Panc1 (cell line): ENCODE results near the gene MPPED2. TPM values are rescaled to one million over a fixed set of nuclear protein-coding genes. Genes with fewer than 3 reads are reported as not detected.

Experiments used
- ATAC-seq: fragments of 200-7000 bp; cut with Tn5 transposase; 2 replicates; pipeline ENCODE4 v1.9.1; 2020; ENCODE audit warnings: mild to moderate bottlenecking, moderate library complexity
- BruUV-seq: library from RNA; stranded (reverse); fragments of 400-500 nt; replicated peaks from 2 replicates; lab custom pipeline; 2021; lab: Mats Ljungman, UMichigan
- CTCF ChIA-PET: fragments of 300-600 bp; sonication (Branson Sonifier 250); formaldehyde crosslinking; loops from one replicate; lab custom pipeline; 2022; ENCODE audit warnings: antibody characterized with exemption; lab: Charles Lee
- POLR2A ChIA-PET: fragments of 300-600 bp; sonication (Branson Sonifier 250); formaldehyde crosslinking; loops from one replicate; lab custom pipeline; 2022; ENCODE audit warnings: antibody characterized with exemption; lab: Charles Lee
- DNase-seq: peaks from one replicate; pipeline ENCODE4 v3.0.0-alpha.2; 2010; ENCODE audit warnings: low read depth, low spot score
- H3K27ac ChIP-seq: 2 replicates; pipeline ENCODE4 v1.5.1; 2011; ENCODE audit warnings: mild to moderate bottlenecking, low read length, inconsistent platforms
- H3K27me3 ChIP-seq: fragments of 200-500 bp; sonication (Bioruptor generic); 2 replicates; pipeline ENCODE4 v1.6.0; 2014; ENCODE audit warnings: low read length, inconsistent platforms; ENCODE audit not compliant: control insufficient read depth, insufficient read depth
- H3K36me3 ChIP-seq: fragments of 200-500 bp; sonication (Bioruptor generic); 2 replicates; pipeline ENCODE4 v1.5.1; 2014; ENCODE audit warnings: inconsistent platforms, mild to moderate bottlenecking, low read length, moderate library complexity; ENCODE audit not compliant: control insufficient read depth, insufficient read depth
- H3K4me1 ChIP-seq: 2 replicates; pipeline ENCODE4 v1.5.1; 2011; ENCODE audit warnings: inconsistent platforms, mild to moderate bottlenecking, low read length, moderate library complexity; ENCODE audit not compliant: control insufficient read depth, insufficient read depth
- H3K4me3 ChIP-seq, 2 experiments: 2 replicates each; pipeline ENCODE4 v1.5.1; 2011 to 2012; ENCODE audit warnings: low read depth in 2 of 2, low read length in 2 of 2, mild to moderate bottlenecking in 2 of 2, inconsistent platforms in 1 of 2, moderate library complexity in 1 of 2
- H3K9me3 ChIP-seq: fragments of 200-500 bp; sonication (Bioruptor generic); 2 replicates; pipeline ENCODE4 v1.5.1; 2014; ENCODE audit warnings: low read depth, mild to moderate bottlenecking, inconsistent platforms, low read length, moderate library complexity; ENCODE audit not compliant: control insufficient read depth, insufficient read depth
- CTCF ChIP-seq: fragments of 450-650 bp; IDR thresholded peaks from 2 replicates; pipeline ENCODE4 v1.5.1; 2017; ENCODE audit warnings: mild to moderate bottlenecking
- POLR2AphosphoS5 ChIP-seq: IDR thresholded peaks from 2 replicates; pipeline ENCODE4 v1.6.1; 2012; ENCODE audit warnings: mild to moderate bottlenecking, low read depth, low read length, moderate library complexity
- REST ChIP-seq, 2 experiments: IDR thresholded peaks; 2 replicates each; pipeline ENCODE4 v1.6.1; 2011 to 2012; ENCODE audit warnings: low read depth in 2 of 2, control low read depth in 1 of 2, low read length in 1 of 2, mild to moderate bottlenecking in 1 of 2, moderate library complexity in 1 of 2; ENCODE audit not compliant: insufficient read depth in 1 of 2
- SIN3A ChIP-seq: IDR thresholded peaks from 2 replicates; pipeline ENCODE4 v1.6.1; 2012; ENCODE audit warnings: low read depth, mild to moderate bottlenecking, low read length, moderate library complexity, borderline replicate concordance; ENCODE audit not compliant: insufficient read depth
- TCF7L2 ChIP-seq: IDR thresholded peaks from 2 replicates; pipeline ENCODE4 v1.6.1; 2011; ENCODE audit warnings: mild to moderate bottlenecking, low read depth, low read length, inconsistent platforms
- in situ Hi-C: cut with HindIII; loops from 2 replicates; pipeline ENCODE4 v1.10.0; 2016; ENCODE audit warnings: low sequenced_read_pairs, low pct_unique_long_range_greater_than_20kb
- intact Hi-C: fragments of 100-400 bp; cut with micrococcal nuclease; formaldehyde crosslinking; loops from one replicate; pipeline ENCODE4 v1.10.0; 2022; ENCODE audit not compliant: unreplicated experiment
- total RNA-seq: library from RNA; stranded (reverse); gene quantifications from one replicate; pipeline ENCODE4 v1.2.1, GENCODE V29; 2021; ENCODE audit not compliant: unreplicated experiment

Gene MPPED2
- total RNA-seq, 1 experiment from 2014 or later = not detected

- Histone ChIP-seq H3K4me3 (no peak overlapping the region), H3K9me3 (no peaks in the 10 kb centered on the region), H3K27me3 (no peaks in the 10 kb centered on the region), H3K4me1 (no peaks in the 10 kb centered on the region), H3K36me3 (no peaks in the 10 kb centered on the region), H3K27ac (no peak overlapping the region)
- intact Hi-C loops = no loop called here
- CTCF ChIA-PET = no interaction called here
- BruUV-seq = no TSS peak
- TF ChIP-seq SIN3A (no peak), CTCF (no peak), POLR2AphosphoS5 (no peak), REST (IDR thresholded peaks at IDR 0.05; ENCODE audit: insufficient read depth in 1 of 2, low read depth in 2 of 2, low read length in 1 of 2) (no peak), TCF7L2 (no peak)
- POLR2A ChIA-PET = no interaction called here
- ATAC-seq = no peak
- in situ Hi-C loops = no loop called here
- DNase-seq = no peak
These were observed 163.5 kb downstream of the MPPED2 start for GRCh38 chr11:30422447-30423278.

- BruUV-seq = no TSS peak
- DNase-seq = no peak
- in situ Hi-C loops (no loop called here), intact Hi-C loops (no loop called here)
- Histone ChIP-seq H3K27ac (no peak overlapping the region), H3K4me1 (no peaks in the 10 kb centered on the region), H3K27me3 (no peaks in the 10 kb centered on the region; the same call in 1 of the 2 replicates), H3K9me3 (no peaks in the 10 kb centered on the region), H3K36me3 (no peaks in the 10 kb centered on the region), H3K4me3 (no peak overlapping the region)
- ChIA-PET CTCF (no interaction called here), POLR2A (no interaction called here)
- ATAC-seq = no peak
- TF ChIP-seq TCF7L2 (no peak), REST (IDR thresholded peaks at IDR 0.05; ENCODE audit: insufficient read depth in 1 of 2, low read depth in 2 of 2, low read length in 1 of 2) (no peak), CTCF (no peak), SIN3A (no peak), POLR2AphosphoS5 (no peak)
These were observed 165.8 kb downstream of the MPPED2 start for GRCh38 chr11:30420233-30420787.
